ENCODE measurements around the gene RAB33A.
"Not testable (repeated sequence)": the region's sequence is repeated elsewhere in the genome, so short reads cannot be mapped to it uniquely, and the experiment has no call there.

The RAB33A gene

GRCh38 chrX:130173190-130173895 lies 1.6 kb downstream of the RAB33A start:
- peak; percentile 70 for DNase-seq

- DNase-seq, result peak; percentile 49
These were observed 2.4 kb downstream of the RAB33A start for GRCh38 chrX:130174045-130174704.

GRCh38 chrX:130174937-130175336 lies 3.2 kb downstream of the RAB33A start:
- DNase-seq, result no peak

DNA sequence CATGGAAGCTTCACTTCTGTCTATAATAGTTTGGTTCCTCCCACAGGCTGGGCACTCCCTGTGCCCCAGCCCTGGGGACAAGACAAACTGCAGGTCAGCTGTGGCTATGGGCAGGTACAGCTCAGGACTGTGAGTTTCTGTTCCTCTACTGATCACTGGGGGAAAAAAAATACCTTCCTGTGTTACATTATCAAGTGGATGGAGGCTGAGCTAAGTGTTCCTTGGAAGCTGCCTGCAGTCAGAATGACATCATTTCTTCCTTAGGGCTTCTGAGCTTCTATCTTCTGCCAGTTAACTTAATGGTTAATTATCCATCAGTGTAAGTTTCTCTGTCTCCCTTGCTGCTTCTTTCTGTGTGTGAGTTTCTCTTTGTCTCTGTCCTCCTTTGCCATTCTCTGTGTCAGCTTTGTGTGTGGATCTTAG lies 4.6 kb downstream of the RAB33A start:
- DNase-seq, result no peak

GRCh38 chrX:130176942-130177341 lies 5.2 kb downstream of the RAB33A start:
- DNase-seq, result no peak

DNA sequence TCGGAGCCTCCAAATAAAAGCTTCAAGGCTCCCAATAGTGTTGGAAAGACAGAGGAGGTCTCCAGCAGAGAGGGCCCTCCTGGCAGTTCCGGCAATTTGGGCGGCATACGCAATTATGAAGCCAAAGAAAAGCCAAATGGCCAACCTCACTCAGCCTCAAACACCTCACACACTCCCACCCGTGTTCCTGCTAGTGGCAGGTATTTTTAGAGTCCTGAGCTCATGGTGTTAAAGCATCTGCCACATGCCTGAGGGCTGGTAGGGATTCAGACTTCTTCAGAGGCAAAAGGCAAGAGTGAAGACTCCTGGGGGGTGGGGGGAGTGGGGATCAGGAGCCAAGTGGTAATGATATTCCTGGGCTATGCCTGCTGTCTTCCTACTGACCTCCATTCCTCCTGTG lies 7.4 kb downstream of the RAB33A start:
- DNase-seq, result no peak

DNA sequence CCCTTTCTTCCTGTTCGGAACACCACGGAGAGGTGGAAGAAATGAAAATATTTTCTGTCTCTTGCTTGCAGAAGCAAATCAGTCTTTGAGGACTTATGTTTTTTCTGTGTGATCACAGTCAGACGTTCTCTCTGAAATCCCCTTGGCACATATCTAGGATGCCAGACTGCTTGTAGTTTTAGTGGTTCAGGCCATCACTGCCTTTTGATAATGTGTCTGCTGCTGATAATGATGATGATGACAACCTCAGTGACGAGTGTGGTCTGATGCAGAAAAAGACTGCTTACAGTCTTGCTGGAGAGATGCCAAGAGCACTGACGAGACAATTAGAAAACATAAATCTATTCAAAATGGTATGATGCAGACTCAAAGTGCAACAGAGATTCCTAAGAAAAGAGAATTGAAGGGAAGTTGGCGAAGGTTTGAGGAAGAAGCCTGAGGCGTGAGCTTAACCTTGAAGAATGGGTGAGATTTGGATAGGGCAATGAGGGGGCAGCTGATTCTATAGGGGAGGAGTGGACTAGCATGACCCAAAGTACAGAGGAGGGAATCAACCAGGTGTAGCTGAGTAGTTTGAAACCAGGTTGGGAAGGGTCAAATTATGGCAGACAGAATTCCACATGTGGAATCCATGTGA lies 7.9 kb downstream of the RAB33A start:
- peak; percentile 46 for DNase-seq

- no peak for DNase-seq
These were observed 12.4 kb downstream of the RAB33A start for GRCh38 chrX:130184168-130184567.

- DNase-seq, result no peak
These were observed 13.1 kb downstream of the RAB33A start for GRCh38 chrX:130184857-130185256.

DNA sequence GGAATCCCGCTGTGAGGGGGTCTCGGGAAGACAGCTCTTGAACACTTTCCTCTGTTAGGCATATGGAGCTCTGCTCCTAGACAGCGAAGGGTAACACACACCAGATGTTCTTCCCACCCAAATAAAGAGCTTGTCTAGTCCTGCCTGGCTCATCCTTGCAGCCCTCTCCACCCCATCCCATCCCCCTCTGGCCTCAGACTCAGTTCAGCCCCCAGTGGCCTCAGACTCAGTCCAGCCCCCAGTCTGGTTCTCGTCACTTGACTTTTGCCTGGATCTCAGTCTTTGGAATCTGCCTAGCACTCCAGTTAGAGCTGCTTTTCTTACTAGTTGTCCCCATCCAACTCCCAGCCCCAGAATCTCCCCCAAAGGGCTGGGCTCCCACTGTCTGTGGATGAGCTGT lies 14.9 kb downstream of the RAB33A start:
- no peak for DNase-seq

DNA sequence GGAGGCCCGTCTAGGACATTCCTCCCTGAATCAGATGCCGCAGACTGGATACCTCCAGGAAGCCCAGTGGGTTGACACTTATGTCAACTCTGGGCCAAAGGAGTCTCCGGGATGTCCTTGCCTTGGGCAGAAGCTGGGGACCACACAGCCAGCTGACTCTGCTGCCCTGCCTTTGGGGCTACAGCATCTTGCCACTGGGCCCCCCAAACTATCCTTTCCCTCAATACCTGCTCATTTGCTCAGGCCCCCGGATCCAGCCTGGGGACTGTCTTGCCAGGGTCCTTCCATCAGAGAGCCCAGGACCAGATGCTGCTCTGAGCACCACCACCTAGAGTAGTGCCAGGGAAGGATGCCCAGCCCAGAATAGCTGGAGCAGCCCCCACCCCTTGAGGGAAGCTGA lies 19.0 kb downstream of the RAB33A start:
- no peak for DNase-seq

- peak; percentile 66 for DNase-seq
These were observed 24.7 kb downstream of the RAB33A start for GRCh38 chrX:130196466-130196865.

- DNase-seq, result no peak
These were observed 25.7 kb downstream of the RAB33A start for GRCh38 chrX:130197464-130197863.

GRCh38 chrX:130204647-130205046 lies 32.9 kb downstream of the RAB33A start:
- DNase-seq, result no peak

GRCh38 chrX:130211415-130212186 lies 39.8 kb downstream of the RAB33A start:
- no peak for DNase-seq

DNA sequence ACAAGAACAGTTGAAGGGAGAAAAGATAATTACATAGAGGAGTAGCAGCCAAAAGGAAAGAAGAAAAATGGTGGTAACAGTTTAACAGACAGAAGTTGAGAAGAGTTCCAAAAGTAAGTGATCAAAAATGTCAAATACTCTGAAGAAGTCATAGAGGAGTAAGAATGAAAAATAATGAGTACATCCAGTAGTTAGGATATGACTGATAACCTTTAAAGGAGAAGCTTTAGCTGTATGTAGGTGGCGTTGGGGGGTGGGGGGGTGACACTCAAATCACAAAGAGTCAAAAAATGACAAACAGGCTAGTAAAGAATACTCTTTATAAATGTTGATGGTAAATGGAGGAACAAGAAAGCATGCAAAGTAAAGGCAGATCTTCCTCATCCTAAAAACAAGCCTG lies 40.6 kb downstream of the RAB33A start:
- DNase-seq, result no peak

DNA sequence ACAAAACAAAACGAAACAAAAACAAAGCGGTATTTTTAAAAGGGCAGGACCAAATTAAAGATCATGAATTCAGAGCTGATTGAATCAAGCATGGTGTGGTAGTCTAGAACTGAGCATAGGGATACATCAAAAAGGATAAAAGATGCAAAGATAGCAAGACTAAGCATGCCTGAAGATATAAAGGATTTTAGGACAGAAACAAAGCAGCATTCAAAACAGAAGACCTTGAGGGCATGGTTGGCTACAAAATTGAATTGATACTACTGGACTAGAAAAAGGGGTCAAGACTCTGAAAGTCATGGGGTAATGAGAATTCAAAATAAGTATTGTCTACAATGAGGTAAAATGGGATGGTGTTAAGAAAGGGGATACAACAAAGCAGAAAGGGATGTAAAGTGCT lies 41.6 kb downstream of the RAB33A start:
- no peak for DNase-seq

- no peak for DNase-seq
These were observed 44.6 kb downstream of the RAB33A start for GRCh38 chrX:130216320-130216719.

DNA sequence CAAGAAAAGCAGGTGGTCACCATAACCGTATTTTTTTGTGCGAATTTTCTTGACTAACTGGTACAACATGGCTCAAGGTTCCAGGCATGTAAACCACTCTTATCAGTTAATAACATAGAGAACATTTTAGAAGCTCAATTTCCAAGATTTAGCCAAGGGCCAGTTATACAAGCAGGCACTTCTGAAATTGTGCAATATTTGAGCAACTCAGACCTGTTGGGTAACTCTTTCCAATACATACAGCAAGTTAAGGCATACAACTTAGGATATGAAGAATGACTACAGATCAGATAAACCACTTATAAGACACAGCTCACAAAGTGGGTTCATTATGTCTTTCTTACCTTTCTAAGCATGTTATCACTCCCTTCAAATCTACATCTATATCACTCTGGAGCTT lies 53.0 kb downstream of the RAB33A start:
- no peak for DNase-seq

DNA sequence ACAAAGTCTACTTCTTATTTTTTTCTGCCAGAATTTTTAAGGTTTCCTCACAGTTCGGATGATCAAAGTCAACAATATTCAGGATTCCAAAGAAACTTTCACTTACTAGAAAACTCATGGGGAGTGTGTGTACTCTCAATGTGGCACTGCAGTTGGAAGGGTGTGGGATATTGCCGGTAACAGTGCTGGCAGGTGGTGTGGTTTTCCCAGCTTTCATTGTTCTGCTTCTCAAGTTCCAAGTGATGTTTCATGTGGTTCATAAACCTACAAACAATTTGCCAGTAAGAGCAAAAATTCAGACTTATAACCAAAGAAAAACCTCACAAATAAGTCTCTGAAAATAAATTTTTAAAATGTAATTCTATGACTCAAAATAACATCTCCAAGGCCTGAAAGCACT lies 57.1 kb downstream of the RAB33A start:
- DNase-seq, result no peak

DNA sequence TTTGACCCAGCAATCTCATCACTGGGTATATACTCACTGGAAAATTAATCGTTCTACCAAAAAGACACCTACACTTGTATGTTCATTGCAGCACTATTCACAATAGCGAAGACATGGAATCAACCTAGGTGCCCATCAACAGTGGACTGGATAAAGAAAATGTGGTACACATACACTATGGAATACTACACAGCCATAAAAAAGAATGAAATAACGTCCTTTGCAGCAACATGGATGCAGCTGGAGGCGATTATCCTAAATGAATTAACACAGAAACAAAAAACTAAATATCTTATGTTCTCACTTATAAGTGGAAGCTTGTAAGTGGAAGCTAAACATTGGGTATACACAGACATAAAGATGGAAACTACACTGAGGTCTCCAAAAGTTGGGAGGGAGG lies 59.4 kb downstream of the RAB33A start:
- DNase-seq, result not testable (repeated sequence)

All from fibroblast of skin of abdomen (primary cell).